IPS-NIHi11 (cell line): ENCODE data around the gene ACTBL2.
"Not testable (repeated sequence)": the region's sequence is repeated elsewhere in the genome, so short reads cannot be mapped to it uniquely, and the experiment has no call there.

Experiments
- DNase-seq: peaks from one replicate; pipeline ENCODE4 v3.0.0; 2012; ENCODE audit warnings: mixed read lengths, low spot score

The ACTBL2 gene

DNA sequence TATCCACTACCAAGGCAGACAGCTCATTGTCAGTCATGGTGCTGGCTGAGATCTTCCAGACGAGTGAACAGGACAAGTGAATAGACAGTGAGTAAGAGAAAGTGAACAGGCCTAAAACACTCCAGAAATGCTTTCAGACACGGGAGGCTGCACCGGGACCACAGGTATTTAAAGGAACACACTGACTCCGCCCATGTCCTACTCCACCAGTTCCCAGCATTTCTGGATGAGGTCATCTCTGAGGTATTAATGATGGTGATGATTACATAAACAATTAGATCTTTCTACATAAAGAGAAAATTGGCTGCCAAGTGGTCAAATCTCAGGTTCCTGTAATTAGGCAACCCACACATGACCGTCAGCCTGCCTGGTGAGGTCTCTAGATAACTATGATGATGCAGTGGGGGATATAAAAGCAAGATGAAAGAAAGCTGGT, at the start of gene ACTBL2:
ACTBL2 (minus strand) TSS at position 141 of the 436 bp plus-strand sequence; CDS start at position 37, 104 bp downstream.
- DNase-seq = no peak

DNA sequence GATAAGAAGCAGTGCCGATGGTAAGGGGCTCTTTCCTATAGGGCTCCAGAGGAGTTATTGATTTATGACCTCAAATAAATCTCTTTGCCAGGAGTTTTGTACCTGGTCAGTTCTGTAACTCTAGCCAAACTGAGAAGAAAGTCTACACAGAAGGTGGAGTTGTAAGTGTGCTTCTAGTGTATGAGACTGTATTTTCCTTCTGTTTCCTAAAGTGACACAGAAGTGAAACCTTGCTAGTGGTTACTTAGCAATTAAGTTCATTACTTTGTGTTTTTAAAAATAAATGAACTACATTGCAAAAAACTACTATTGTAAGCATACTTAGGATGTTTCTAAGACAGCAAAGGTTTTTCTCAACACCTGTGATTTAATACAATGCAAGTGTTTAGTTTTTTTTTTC, 48.7 kb upstream of the ACTBL2 start:
- DNase-seq = no peak

DNA sequence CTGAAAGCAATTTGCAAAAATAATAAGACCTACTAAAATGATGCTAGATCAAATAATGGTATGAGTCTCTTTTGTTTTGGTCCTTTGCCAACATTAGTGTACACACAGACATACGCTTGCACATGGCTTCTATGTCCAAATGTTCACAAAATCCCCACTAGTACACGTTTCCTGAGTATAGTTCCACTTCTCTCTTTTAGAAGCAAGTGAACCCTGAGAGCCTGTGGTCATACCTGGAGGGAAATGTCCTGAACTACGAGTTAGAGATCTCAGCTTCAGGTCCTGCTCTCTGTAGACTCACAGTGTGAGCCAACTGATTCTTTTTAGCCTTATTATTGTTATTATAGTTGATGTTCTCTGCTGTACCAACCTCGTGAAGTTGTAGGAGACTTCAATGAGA, 47.3 kb upstream of the ACTBL2 start:
- no peak for DNase-seq

DNA sequence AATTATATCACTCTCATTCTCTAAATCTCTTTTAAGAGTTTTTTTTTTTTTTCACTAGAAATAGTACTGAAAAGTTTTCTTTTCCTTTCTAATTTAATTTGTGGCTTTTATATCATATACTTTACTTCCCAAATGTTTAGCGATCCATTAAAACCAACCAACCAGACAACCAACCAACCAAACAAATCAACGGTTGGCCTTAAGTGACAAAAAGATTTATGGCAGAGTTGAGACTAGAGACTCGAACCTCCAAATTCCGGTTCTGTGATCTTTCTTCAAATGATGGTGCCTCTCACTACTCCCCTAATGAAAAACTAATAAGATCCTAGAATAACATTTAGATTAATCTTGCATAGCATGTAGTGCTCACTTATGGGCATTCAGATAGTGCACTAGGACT, 45.3 kb upstream of the ACTBL2 start:
- no peak for DNase-seq

DNA sequence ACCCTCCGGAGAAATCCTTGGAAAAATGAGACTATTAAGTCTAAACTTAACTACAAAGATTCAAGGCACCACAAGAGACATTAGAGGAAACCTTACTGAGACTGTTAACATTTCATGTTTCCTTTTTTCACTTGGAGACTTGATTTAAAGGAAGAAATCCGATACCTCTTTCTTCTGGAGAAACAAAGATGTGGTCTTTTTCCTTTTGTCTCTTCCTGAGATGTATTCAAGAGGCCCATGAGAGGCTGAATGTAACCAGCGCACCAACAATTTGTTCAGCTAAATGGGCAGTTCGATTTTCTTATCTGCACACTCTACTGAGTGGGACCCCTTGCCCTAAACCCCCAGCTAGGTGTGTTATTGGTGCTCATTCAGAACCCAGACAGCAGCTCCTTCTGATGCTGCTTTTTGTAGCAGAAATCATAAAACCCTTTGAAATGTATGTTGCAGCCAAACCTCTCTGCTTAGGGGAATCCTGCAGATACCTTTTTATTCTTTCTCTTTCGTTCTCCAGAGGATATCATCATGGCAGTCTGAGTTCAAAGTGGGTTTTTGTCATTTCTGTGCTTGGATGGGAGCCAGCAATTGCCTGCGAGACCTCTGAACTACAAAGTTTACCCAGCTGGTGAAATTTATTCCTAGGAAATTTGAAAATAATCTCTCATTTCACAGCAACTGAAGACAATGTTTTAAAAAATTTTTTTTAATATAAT, 41.9 kb upstream of the ACTBL2 start:
- no peak for DNase-seq

DNA sequence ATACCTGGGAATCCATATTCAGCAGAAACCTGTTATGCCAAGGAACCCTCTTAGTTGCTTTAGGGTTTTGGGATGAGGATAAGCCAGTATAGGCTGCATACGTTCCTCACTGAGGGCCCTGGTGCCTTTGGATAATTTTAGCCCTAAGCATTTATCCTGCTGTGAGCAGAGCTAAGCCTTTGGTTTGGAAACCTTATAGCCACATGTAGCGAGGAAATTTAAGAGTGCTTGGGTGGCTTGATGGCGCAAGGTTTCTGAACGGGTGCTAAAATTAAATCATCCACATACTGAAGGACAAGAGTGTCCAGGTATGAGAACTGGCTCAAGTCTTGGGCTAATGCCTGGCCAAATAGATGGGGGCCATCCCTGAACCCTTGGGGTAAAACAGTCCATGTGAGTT, 39.9 kb upstream of the ACTBL2 start:
- DNase-seq = not testable (repeated sequence)

DNA sequence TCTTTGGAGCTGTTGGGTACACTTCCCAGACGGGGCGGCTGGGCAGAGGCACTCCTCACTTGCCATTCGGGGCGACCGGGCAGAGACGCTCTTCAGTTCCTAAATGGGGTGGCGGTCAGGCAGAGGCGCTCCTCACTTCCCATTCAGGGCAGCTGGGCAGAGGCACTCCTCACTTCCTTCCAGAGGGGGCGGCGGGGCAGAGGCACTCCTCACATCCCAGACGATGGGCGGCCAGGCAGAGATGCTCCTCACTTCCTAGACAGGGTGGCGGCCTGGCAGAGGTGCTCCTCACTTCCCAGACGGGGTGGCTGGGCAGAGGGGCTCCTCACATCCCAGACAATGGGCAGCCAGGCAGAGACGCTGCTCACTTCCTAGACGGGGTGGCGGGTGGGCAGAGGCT, 35.8 kb upstream of the ACTBL2 start:
- DNase-seq = not testable (repeated sequence)

DNA sequence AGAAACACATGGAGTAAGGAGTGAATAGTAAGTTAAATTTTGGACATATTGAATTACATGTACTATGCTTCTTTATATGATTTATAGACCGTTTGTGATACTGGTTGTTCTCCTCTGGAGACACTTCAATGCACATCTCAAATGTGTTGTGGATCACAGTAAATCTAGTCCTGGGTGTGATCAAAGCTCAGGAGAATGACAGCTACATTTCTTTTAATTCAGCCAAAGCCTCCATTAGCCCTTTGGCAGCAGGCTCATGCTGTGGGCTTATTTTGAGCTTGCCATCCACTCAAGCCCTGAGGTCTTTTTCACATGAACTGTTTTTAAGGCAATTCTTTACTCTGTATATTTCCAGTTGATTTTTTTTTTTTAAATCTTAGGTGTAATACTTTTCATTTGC, 34.6 kb upstream of the ACTBL2 start:
- no peak for DNase-seq

DNA sequence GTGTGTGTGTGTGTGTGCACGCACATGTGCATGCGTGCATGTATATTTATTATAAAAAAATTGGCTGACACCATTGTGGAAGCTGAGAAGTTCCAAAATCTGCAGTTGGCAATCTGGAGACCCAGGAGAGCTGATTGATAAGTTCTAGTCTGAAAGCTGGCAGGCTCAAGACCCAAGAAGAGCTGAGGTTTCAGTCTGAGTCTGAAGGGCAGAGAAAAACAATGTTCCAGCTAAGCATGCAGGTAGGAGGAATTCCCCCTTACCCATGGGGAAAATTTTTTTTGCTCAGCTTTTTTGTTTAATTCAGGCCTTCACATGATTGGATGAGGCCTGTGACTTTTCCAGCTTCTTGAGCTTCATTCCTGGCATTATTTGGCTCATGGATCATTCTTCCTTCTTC, 31.2 kb upstream of the ACTBL2 start:
- no peak for DNase-seq

DNA sequence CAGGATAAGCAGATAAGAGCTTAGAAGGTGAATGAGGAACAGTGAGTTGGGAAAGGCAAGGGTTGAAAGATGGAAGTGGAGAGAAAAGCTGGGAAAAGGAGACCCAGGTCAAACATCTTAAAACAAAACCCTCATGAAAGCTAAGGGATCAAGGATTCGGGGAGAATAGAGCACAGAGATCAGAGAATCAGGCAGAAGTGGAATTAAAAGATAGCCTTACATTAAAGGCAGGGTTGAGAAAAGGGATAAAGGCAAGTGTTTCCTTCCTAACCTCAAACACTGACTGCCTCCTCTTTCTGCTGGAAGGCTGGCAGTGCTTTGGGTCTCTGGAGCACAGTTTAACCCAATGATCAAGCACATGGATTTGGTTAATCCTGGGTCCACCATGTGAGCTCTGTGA, 28.7 kb upstream of the ACTBL2 start:
- no peak for DNase-seq

DNA sequence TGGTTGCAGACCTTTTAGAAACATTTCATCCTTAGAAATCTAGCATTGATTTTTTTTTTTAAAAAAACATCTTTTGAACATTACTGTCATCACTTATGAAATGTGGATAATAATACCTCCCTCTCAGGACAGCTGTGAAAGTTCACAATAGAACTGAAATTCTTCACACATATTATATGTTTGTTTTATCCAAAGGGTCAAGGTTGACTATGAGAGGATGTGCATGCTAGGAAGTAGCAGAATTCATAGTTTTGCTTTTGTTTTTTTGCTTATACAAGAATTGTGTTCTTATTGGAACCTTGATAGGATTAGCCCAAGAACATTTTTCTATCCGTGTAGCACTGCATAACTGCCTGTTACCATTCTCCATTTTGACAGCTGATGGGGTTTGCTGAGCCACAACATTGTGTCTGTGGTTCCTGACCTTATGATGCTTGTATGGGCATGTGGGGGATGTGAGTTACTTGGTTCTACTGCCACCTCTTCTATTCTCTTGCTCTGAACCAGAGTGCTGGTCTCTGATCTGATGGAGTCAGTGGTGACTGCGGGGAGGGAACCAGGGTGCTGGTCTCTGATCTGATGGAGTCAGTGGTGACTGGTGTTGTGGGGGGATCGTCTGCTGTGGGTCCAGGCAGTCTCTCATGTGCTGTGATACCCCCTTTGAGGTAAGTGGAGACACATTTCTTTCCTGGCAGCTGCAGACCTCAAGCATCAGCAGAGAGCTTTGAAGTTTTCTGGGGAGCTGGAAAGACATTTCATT, 27.1 kb upstream of the ACTBL2 start:
- DNase-seq = no peak

DNA sequence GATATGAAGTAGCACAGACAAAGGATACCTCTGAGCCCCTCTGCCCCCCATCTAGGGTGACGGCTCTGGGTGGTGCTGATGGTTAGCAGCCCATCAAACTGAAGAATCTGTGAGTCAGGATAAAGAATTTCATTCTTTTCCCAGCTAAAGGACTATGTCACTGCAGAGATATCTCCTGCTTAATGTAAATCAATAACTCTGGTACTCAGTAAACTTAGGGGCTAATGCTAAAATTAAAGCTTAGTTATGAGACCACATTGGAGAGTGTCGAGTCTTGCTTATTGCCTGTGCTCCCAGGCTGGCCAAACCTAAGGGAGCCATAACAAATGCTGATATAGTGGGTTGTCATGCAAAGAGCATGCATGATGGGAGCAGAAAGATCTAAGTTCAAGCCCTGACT, 25.6 kb upstream of the ACTBL2 start:
- DNase-seq = no peak

DNA sequence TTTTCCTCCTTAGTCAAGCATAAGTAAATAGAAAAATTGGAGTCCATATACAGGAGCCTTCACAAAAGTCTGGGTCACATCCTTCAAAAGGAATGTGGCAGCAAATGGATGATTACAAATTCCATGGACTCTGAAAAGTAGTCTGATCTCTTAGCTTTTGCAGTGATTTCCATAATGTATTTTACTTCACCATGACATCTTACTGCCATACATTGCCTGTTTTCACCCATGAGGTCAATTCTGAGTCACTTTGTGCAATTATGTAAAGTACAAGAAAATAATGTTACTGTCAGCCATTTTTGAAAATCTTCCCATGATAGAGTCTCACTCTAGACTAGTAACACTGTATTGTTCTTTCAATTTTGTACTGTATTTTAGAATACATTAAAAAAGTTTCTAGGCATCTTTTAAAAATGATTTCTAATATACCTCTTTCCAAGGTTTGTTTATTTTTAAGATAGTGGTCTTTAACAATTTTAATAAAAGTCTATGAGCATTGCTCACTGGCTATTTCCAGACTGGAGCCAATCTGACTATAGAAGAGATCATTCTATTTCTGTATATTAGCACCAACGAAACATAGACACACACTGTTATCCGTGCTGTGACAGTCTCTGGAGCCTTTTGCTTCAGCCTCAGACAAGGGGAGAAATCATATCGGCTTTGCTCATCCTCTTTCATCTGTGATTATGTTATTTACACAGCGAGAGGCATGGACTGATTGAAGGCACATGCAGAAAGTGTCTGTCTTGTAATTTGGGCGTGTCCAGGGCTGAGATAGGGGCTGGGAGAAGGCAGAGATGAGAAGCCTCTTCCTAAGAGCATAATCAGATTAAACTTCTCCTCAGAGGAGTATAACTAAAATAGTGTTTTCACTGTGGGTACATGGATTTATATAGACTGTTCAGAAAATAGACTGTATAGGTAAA, 22.9 kb upstream of the ACTBL2 start:
- DNase-seq = no peak

DNA sequence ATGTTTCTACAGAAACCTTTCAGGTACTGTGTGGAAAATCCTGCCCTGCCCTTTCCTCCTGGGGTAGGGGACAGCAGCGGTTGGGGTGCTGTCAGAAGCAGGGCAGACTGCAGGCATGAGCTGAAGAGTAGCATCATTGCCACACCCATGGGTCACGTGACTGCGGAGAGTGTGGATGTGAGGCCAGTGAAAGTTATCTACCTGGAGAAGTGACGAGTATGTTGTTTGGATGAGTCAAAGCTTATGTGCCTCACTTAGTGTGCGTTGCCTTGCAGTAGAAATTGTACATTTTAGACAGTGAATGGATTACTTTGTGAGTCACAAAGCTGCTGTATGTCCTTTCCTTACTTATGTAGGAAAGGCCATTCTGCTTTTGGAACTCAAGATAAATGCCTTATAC, 21.7 kb upstream of the ACTBL2 start:
- DNase-seq = no peak

DNA sequence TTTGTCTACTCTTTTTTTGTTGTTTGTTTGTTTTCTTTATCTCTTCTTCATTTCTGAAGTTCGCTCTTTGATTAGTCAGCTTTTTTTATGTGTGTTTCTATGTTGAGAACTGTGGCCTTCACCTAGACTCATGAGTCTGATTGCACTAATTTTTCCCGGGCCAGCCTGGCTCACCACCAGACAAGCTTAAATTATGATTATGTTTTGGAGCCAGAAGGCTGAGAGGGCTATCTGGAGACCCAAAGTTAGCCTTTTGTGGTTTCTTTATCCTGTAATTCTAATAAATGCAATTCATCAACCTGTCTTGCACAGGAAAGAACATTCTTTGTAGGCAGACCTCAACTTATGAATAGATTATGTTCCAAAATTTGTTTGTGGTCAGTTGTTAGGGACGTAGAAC, 20.8 kb upstream of the ACTBL2 start:
- no peak for DNase-seq

DNA sequence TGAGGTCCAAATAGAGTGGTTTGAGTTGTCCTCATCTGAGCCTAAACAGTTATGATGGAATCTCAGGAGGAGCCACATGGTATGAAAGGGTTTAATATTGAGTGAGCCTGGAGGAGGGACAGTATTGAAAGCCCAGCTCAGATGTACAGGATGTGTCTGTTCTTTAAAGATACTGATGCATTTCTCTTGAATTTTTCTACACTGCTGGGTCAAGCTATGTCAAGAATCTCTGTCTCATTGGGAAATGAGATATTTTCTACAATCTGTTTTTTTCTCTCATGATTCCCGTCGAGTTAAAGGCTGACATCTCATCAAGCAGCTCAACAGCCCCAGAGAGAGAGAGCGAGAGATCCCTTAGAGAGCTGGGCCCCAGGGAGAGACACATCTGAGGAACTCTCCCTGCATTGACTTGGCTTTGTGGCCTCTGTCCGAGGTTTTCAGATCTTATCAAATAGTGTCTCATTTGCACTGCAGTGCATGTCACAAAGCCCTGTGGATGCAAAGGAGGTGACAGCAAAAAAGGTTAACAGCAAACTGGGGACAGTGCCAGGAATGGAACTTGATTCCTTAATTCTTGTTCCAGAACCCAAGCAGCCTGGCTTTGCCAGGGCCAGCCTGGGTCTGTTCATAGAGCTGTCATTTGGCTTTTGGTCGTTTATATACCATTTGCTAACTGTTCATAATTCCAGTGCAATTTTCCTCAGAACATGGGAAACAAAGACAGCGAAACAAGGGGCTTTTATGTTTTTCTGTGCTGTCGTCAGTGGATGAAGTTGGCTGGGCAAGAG, 19.0 kb upstream of the ACTBL2 start:
- DNase-seq = no peak

DNA sequence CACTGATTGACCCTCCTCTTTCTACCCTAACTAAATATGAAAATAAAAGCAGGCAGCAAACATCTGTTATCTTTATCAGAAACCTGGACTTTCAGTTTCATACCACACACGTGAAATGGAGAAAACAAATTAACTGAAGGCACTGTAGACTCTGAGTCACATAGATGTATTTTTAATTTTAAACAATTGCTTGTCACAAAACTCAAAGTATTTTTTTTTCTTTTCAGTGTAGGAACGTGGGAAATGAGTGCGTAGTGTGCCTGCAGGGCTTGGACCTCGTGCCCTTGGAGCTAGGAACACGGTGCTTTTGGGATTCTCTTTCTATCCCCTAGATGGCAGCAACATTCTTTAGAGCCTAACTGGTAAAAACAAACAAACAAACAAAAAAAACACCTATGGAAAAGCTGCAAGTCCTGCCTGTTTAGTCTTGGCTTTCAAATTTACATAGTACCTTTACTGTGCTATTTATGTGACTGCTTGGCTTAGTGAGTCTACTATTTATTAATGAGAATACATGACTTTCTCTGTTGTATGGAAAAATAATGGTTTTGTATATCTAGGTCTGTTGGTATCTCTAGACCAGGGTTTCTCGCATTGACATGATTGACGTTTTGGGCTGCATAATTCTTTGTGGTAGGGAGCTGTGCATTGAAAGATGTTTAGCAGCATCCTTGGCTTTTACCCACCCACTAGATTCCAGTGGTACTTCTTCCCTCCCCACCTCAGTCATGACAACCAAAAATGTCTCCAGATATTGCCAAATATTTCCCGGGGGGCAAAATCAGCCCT, 16.8 kb upstream of the ACTBL2 start:
- peak; percentile 54 for DNase-seq

DNA sequence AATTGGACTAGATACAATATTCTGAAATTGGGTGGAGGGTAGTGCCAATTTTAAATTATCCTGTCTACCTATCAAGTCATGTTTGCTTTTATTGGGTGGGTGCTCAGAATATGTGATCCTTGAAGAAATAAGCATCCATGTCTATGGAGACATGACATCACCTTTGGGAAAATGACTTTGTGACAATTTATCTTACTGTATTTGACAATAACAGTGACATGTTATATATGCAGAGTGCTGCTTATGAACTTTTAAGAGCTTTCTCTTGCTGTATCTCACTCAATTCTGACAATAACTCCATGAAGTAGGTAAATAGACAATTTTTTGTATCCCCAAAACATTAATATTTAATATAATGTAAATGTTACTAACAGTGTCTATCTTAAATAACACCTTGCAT, 15.1 kb upstream of the ACTBL2 start:
- no peak for DNase-seq

DNA sequence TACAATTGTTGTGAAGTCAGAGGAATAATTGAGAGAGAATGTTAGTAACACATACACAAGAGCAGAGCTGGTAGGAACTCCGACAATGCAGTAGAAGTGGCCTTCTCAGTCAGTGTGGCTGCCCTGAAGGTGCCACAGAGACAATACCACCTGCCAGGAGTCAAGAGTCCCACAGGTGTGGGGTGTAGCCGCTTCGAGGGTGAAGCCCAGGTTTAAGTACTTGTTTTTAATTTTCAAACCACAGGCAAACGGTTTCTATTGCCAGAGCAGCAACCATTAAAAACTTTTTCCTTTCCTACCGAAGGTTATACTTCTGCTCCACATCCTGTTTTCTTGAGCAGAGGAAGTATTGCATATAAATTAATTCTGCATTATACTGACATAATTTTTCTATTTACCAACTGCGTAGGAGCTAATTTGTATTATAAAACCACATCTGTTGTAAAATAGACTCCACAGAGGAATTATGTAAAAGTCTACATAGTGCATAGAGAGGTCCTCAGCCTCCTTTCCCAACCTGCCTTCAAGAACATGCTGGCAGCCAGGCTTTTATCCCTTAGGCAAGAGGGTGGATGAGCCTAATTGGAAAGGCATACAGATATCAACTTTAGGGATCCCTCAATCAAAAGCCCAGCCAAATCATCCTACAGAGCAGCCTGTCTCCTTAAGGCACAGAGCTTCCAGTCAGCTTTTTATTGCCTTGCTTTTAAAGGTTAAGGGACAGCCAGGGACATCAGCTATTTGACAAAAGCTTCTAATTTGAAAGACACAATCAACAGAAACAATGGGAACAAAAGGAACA, 12.9 kb upstream of the ACTBL2 start:
- no peak for DNase-seq
